ENCODE measurements around the gene PLAC8.

DNA sequence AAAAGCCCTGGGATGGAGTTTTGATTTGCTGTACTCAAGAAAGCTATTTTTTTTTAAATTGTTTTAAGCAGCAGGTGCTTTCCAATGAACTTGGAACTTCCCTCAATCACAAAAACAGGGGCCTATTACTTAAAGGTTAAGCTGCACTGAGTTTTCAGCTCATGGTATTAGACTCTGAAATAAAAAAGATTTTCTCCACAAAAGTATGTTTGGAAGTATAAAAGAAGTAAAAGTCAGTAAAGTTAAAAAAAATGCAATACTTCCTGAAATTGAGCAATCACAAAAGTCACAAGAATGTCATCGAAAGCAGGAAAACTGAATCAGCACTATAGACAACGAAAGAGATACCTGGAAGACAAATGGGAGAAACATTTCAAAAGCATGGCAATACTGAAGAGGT is 38.9 kb upstream of the PLAC8 start:
- TF ChIP-seq, protein P1, sequence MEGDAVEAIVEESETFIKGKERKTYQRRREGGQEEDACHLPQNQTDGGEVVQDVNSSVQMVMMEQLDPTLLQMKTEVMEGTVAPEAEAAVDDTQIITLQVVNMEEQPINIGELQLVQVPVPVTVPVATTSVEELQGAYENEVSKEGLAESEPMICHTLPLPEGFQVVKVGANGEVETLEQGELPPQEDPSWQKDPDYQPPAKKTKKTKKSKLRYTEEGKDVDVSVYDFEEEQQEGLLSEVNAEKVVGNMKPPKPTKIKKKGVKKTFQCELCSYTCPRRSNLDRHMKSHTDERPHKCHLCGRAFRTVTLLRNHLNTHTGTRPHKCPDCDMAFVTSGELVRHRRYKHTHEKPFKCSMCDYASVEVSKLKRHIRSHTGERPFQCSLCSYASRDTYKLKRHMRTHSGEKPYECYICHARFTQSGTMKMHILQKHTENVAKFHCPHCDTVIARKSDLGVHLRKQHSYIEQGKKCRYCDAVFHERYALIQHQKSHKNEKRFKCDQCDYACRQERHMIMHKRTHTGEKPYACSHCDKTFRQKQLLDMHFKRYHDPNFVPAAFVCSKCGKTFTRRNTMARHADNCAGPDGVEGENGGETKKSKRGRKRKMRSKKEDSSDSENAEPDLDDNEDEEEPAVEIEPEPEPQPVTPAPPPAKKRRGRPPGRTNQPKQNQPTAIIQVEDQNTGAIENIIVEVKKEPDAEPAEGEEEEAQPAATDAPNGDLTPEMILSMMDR (IDR thresholded peaks at IDR 0.05) = no peak
- no peak for TF ChIP-seq POLR2A (IDR thresholded peaks at IDR 0.05)

Measured in right lobe of liver (tissue), 4 donors.